GM18861 (cell line): ENCODE results near the gene MINAR1.

ENCODE experiments used
- ATAC-seq: cut with Tn5 transposase; IDR thresholded peaks from one replicate; pipeline ENCODE4 v1.9.1; 2021; ENCODE audit not compliant: unreplicated experiment

The MINAR1 gene

GRCh38 chr15:79430901-79431635 is 1.1 kb upstream of the MINAR1 start:
- no peak for ATAC-seq

GRCh38 chr15:79432345-79433275 is 474 bp downstream of the MINAR1 start:
- no peak for ATAC-seq

- no peak for ATAC-seq
Measured at GRCh38 chr15:79433276-79433990, 1.3 kb downstream of the MINAR1 start.

GRCh38 chr15:79434361-79434760 is 2.2 kb downstream of the MINAR1 start:
- no peak for ATAC-seq

GRCh38 chr15:79436037-79436780 is 4.1 kb downstream of the MINAR1 start:
- ATAC-seq: no peak

GRCh38 chr15:79437275-79438000 is 5.3 kb downstream of the MINAR1 start:
- no peak for ATAC-seq

GRCh38 chr15:79439236-79439635 is 7.1 kb downstream of the MINAR1 start:
- ATAC-seq: no peak

GRCh38 chr15:79440355-79440908 is 8.3 kb downstream of the MINAR1 start:
- ATAC-seq: no peak

- no peak for ATAC-seq
Measured at GRCh38 chr15:79442911-79443310, 10.8 kb downstream of the MINAR1 start.

- ATAC-seq: no peak
Measured at GRCh38 chr15:79447060-79447459, 14.9 kb downstream of the MINAR1 start.

GRCh38 chr15:79450648-79451047 is 18.5 kb downstream of the MINAR1 start:
- no peak for ATAC-seq

GRCh38 chr15:79451361-79451999 is 19.3 kb downstream of the MINAR1 start:
- ATAC-seq: no peak

GRCh38 chr15:79452244-79453051 is 20.3 kb downstream of the MINAR1 start:
- no peak for ATAC-seq

- no peak for ATAC-seq
Measured at GRCh38 chr15:79453446-79453845, 21.3 kb downstream of the MINAR1 start.

- no peak for ATAC-seq
Measured at GRCh38 chr15:79454063-79454462, 21.9 kb downstream of the MINAR1 start.

- ATAC-seq: no peak
Measured at GRCh38 chr15:79455361-79455760, 23.2 kb downstream of the MINAR1 start.

- no peak for ATAC-seq
Measured at GRCh38 chr15:79455943-79456342, 23.8 kb downstream of the MINAR1 start.

GRCh38 chr15:79458491-79458890 is 26.4 kb downstream of the MINAR1 start:
- no peak for ATAC-seq
